ENCODE measurements around the gene FXYD6.

The FXYD6 gene

GRCh38 chr11:117790279-117790678 lies 86.2 kb downstream of the FXYD6 start:
- DNase-seq (ENCODE audit: low read depth), result no peak

- no peak for DNase-seq (ENCODE audit: low read depth)
Observed at GRCh38 chr11:117789241-117789640, 87.2 kb downstream of the FXYD6 start.
